A549 (cell line): ENCODE data around the gene BABAM2.

Experiments
- CHD4 ChIP-seq: fragments of 200-600 bp; sonication (generic); IDR thresholded peaks from 2 replicates; pipeline ENCODE4 v1.6.1; 2016; ENCODE audit warnings: antibody characterized with exemption, mild to moderate bottlenecking, borderline replicate concordance
- CTCF ChIP-seq: fragments of >200 bp; sonication (Bioruptor Twin); formaldehyde crosslinking; IDR thresholded peaks from 3 replicates; pipeline ENCODE4 v1.5.1; 2016
- RAD21 ChIP-seq, 2 experiments: fragments of >200 bp in 1 of 2; sonication (Bioruptor Twin) in 1 of 2; formaldehyde crosslinking in 1 of 2; IDR thresholded peaks in 1 of 2; conservative IDR thresholded peaks in 1 of 2; 2 replicates in 1 of 2; 3 replicates in 1 of 2; pipeline ENCODE4 v1.6.1; 2012 to 2018; ENCODE audit warnings: inconsistent platforms in 1 of 2
- RFX5 ChIP-seq: fragments of 450-650 bp; IDR thresholded peaks from 2 replicates; pipeline ENCODE4 v1.7.1; 2014; ENCODE audit warnings: antibody characterized with exemption, mild to moderate bottlenecking, moderate library complexity
- ZFP36 ChIP-seq: fragments of 450-650 bp; IDR thresholded peaks from 2 replicates; pipeline ENCODE4 v1.6.1; 2014; ENCODE audit warnings: borderline replicate concordance; ENCODE audit not compliant: partially characterized antibody

GRCh38 chr2:28365158-28365557 lies 474.6 kb downstream of the BABAM2 start:
- TF ChIP-seq CTCF: no peak
- TF ChIP-seq ZFP36: no peak
- TF ChIP-seq RAD21 (conservative IDR thresholded peaks at IDR 0.05 in 1 of 2, IDR thresholded peaks at IDR 0.05 in 1 of 2): no peak
- no peak for TF ChIP-seq RFX5
- TF ChIP-seq CHD4: no peak
